GM12873 (cell line): ENCODE results near the gene GALNT5.

Experiments used
- CTCF ChIP-seq: IDR thresholded peaks from 2 replicates; pipeline ENCODE4 v1.5.1; 2012; ENCODE audit warnings: low read depth, mild to moderate bottlenecking, moderate library complexity, low read length, control low read depth; ENCODE audit not compliant: insufficient read depth; ENCODE audit errors: missing control alignments

Gene GALNT5

GRCh38 chr2:157257312-157258252, at the start of gene GALNT5:
Gene GALNT5 (plus strand): TSS chr2:157257705. CDS start chr2:157258083, 378 bp downstream.
- no peak for TF ChIP-seq CTCF

GRCh38 chr2:157216286-157216965, 41.1 kb upstream of the GALNT5 start:
- no peak for TF ChIP-seq CTCF

GRCh38 chr2:157217409-157217808, 40.1 kb upstream of the GALNT5 start:
- TF ChIP-seq CTCF = peak; percentile 7

GRCh38 chr2:157218911-157219310, 38.6 kb upstream of the GALNT5 start:
- no peak for TF ChIP-seq CTCF

- no peak for TF ChIP-seq CTCF
Observed at GRCh38 chr2:157220502-157220901, 37.0 kb upstream of the GALNT5 start.

- TF ChIP-seq CTCF = no peak
Observed at GRCh38 chr2:157221394-157221988, 36.0 kb upstream of the GALNT5 start.
